Stimulated activated naive CD8-positive, alpha-beta T cell treated with anti-CD3 and anti-CD28 coated beads, Interleukin-15, Interleukin-2, amounts not matched to agents 100 U/mL and 50 U/mL, for 24 hours (primary cell): ENCODE data around the gene NKTR.

Experiments
- ATAC-seq: fragments of 150-1000 bp; cut with Tn5 transposase; one replicate; pipeline ENCODE4 v1.10.0; 2021
- DNase-seq: peaks from one replicate; pipeline ENCODE4 v3.0.0; 2021

NKTR gene

DNA sequence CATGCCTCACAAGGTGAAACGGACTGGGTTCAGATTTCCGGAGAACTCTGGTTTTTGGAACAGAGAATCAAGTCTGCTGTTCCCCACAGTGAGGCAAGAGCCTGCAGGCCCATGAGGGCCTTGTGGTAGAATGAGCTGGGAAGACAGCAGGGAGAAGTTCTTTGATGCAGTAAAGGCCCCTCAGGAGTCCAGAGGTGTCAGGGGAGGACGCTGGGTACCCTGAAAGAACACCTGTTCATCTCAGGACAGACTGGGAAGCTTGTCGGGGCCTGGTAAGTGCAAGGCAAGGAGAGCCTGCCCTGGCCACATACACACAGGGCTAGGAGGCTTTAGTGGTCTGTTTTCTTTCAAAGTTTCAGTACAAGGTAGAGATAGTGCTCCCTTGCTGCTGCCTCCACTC, 49.3 kb downstream of the NKTR start:
- no peak for DNase-seq
- no peak for ATAC-seq

DNA sequence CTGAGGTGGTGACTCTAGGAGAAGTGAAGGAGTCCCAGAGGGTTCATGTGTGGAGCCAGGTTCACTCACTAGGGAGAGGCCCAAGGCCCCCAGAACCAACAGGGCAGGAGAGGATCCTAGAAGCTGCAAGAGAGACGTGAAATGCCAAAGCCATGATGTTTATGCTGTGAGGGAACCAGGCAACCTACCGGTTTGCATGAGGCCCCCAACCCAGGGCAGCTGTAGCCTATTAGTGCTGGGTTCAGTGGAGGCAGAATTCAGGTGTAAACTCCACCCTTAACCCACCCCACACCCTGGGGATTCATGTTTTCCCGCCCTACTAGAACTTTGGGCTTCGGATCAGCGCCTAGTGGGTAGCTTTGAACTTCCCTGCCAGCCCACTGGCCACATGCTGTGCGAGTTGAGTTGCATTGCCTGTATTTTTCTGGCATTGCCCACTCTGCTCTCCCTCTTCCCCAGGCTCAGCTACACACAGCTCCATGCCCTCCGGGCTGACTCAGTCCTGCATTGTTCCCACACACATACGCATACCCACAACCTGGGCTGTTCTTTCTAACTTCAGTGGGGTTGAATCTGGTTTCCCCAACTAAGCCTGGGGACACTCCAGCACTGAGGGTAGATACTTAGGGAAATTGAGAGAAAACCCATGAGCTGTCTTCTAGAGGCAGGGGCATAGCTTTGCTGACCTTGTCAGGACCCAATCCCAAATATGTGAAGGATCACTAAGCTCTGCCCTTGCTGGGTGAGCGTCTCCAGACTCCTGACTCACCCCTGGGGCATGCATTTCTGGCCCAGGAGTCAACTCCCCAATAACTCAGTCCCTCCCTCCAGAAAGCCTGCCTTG, 51.0 kb downstream of the NKTR start:
- no peak for DNase-seq
- no peak for ATAC-seq

DNA sequence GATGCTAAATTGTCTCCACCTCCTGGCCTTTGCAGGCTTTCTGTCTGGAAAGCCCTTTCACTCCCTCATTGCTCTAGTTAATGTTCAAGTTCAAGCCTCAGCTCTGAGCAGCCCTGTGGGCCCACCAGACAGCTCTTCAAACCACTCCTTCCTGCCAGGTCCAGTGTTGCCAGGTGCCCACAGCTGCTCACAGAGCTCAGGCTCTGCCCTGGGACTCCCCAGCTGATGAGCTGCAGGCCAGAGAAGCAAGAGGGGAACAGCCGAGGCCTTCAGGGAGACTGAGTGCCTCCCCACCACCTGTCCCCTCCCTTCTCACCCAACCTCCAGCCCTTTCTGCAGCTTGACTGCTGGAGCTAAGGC, 51.7 kb downstream of the NKTR start:
- no peak for ATAC-seq
- no peak for DNase-seq

DNA sequence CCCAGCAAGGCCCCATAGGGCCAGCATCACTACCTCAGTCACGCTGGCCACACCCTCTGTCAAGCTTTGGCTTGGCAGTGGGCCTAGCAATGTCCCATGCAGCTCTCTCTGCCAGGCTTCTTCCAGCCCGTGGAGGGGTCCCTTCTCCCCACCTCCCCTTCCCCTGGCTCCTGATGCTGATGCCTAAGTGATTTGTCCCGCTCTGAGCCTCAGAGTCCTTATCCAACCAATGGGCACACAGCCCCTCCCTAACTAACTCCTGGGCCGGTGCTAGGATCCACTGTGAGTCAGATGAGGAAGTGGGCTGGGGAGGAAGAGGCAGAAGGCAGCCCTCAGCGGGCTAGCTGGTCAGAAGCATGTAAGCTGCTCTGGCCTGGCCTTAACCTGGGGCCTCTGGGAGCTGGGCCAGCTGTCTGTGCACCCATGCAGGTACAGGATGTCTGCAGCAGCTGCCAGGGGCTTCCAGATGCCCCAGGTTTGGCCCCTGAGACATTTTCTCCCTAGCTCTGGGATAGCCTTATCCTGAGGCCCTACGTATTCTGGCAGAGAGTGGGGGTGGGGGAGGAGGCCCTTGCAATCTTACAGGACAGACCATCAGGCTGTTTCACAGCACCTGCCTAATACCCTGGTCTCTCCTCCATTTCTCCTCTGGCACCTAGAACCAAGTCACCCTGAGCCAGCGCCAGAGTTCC, 52.3 kb downstream of the NKTR start:
- no peak for DNase-seq
- no peak for ATAC-seq

DNA sequence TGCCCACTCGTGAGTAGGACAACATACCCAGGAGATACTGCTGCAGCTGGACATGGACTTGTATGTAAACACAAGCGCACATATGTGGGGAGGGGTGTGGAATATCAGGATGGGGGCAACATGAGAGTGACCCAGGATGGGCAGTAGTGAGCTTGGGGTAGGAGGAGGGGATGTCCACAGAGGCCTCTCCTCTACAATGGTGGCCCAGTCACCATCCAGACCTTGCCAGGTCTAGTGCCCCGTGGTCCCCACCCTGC, 52.7 kb downstream of the NKTR start:
- DNase-seq (no peak), ATAC-seq (no peak)

DNA sequence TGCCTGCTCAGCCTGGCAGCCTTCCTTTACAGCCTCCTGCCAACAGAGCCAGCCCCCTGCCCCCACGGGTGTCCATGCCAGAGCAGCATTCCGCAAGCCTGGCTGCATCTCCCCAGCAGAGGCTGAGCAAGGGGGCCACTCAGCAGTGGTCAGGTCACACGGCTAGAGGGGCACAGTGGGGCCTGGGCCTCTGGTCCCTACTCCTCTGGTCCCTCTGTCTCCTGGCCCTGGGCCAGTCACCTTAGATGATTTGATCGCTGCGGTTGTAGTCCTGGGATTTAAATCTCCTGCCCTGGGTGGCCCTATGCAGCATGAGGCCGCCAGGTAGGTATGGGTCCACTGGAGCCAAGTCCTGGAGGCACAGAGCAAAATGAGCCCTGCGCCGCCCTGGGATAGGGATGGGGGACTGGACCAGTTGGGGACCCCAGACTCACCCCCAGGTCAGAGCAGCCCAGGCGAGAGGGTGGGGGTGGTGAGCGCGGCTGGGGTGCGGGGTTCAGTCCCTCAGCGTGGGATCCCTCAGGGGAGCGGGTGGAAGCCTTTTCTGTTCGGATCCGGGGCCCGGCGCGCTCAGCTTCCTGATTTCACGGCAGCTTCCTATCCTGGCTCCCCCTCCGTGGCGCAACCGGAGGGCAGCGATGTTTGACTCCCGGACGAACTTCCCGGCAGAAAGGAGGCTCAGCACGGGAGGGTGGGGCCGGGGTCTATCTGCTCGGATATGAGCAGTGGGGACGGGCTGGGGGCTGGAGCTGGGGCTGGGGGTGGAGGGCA, 53.3 kb downstream of the NKTR start, which contains the start of gene ZBTB47:
Gene ZBTB47 (plus strand): TSS at position 138 of the 771 bp plus-strand sequence. CDS start 4,659 bp downstream, outside the sequence.
- ATAC-seq (no peak), DNase-seq (no peak)

DNA sequence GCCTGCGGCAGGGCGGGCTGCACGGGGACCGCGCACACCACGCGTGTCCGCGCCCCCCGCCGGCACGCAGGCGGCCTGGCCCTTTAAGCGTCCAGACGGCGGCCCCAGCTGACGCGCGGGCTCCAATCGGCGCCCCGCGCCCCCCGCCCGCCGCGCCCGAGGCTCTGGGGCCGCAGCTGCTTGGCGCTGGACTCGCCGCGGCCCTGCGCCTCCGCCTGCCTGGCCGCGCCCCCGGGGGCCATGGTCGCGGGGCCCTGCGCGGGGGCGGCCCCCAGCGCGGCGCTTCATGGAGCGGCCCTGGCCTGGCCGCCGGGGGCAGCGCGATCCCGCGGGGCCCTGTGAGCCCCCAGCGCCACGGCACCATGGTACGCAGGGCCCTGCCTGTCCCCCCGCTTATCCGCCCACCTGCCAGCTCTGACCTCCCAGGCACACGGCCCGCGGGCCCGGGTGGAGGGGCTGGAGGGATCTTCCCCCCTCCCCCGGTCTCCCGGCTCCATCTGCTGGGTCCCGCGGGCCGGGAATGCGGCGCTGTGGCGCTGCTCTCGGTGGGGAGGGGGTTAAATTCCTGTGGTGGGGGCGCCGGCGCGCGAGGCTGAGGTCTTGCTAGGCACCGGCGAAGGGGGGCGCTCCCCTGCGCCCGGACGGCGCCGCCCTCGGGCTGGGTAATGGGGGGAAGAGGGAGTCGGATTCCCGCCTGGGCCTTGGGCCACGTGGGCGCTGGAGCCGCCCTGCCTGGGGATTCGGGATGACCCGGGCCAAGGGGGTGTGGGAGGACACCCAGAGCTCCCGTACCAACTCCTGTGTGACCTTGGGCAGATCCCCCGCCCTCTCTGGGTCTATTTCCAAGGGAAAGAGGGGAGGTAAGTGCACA, 54.1 kb downstream of the NKTR start:
- DNase-seq (no peak), ATAC-seq (peak; percentile 14)

DNA sequence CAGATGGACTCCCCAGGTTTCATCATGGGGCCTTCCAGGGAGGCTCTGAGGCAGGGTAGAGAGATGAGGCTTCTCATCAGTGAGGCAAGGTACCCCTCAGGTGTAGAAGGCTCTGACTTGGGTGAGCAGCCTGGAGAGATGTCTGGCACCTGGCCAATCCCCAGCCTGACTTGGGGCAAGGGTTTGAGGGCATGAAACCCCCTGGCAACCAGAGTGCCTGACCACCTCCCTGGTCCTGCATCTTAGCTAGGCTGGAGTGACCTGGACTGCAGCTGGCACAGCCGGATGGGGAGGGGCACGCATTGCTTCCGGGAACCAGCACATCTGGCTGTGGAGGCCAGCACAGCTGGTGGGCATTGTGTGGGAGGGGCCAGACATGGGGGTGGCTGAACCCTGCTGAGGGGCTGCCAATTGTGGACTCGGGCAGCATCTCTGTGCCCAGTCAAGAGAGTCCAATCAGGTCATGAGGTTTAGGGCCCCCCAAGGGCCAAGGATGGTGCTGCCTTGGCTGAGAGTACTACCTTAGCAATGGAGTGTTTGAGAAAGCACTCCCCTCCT, 54.9 kb downstream of the NKTR start:
- no peak for ATAC-seq
- DNase-seq = no peak

DNA sequence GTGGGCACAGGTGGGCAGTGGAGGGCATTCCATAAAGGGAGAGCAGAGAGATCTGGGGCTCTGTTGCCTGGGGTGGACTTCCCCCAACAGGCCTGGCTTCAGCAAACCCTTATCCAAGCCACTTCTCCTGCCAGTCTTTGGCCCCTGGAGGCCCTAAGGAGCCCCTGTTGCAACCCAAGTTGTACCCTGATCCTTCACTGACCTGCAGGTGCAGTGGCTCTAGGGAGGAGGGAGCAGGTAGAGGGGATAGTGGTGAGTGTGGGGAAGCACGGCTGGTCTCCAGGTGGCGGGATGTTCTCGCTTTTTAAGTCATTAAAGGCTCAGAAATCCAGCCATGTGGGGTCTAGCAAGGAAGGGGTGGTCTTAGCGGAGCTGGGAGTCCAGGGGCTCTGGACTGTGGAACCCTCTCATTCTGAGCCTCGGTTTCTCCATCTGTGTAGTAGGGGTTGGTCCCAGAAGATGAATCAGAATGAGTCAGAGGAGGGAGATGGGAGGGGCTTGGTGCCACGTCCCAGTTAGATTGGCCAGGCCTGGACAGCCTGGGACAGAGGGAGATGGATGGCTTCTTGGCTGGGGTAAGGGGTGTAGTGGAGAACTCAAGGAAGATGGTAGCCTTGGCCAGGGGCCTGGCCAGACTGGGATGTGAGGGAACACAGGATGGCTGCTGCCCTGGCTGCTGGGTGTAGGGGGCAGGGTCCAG, 55.6 kb downstream of the NKTR start:
- DNase-seq = no peak
- ATAC-seq = no peak

DNA sequence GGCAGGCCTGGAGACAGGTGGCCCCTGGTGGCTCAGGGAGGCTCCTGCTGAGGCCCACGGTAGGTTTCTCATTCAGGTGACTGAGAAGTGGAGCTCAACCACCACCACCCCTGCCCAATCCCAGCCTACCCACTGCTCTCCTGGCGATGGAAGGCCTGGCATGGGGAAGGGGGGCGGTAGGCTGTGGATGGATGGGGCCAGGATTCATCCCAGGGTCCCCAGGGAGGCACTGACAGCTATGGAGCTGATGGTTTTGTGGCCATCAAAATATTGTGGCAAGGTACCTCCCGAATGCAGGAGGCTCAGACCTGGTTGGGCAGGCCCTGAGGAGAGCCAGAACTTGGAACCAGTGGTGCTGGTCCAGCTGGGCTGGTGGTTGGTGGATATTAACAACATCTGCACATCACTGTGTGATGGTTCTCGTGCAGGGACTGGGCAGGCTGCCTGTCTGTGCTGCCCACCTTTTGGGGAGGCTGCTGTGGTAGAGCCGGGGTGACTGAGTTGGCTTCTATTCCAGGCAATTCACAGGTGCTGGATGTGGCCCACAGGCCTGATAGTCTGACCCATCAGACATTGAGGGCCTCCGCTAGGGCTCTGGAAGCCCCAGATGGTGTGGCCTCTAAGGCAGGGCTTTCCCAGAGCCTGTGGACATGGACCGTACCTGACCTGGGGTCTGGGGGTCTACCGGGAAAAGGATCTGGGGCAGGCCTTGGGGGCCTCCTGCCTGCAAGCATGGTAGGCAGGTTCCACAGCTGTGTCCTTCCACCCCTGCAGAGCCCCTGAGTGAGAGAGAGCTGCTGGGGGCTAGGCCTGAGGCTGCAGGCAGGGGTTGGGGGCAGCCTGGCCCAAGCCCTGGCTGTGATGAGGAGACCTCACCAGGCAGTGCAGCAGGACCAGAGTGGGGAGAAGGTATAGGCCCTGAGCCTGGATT, 56.5 kb downstream of the NKTR start:
- no peak for ATAC-seq
- DNase-seq = no peak

DNA sequence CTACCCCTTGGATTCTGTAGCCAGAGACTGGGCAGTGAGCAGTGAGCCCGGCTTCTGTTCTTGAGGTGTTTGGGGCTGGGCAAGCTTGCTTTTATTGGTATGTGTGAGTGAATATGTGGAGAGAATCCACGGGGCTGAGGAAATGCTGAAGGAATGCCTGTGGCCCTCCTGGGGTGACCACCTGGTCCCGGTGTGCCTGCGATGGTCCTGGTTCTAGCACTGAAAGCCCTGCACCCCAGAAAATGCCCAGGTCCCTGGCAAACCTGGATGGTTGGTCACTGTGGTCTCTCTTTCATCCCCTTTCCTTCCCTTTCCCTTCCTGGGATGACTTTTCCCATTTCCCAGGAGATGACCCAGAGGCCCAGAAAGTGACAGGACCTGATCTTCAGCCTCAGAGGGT, 57.2 kb downstream of the NKTR start:
- no peak for ATAC-seq
- DNase-seq = no peak

DNA sequence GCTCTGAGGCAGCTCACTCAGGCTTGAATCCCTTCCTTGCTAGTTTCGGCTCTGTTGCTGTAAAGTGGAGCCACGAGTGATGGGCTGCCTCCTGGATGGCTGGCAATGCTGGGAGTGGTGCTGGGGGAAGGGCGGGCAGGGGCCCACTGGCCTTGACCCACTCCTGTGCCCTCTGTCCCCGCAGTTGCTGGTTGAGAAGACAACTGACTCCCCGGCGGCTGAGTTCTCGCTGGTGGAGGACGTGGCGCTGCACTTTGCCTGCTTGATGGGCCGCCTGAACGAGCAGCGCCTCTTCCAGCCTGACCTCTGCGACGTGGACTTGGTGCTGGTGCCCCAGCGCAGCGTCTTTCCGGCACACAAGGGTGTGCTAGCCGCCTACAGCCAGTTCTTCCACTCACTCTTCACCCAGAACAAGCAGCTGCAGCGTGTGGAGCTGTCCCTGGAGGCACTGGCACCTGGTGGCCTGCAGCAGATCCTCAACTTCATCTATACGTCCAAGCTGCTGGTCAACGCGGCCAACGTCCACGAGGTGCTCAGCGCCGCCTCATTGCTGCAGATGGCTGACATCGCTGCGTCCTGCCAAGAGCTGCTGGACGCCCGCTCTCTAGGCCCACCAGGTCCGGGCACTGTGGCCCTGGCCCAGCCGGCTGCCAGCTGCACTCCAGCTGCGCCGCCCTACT, 57.7 kb downstream of the NKTR start:
- no peak for ATAC-seq
- DNase-seq = no peak

DNA sequence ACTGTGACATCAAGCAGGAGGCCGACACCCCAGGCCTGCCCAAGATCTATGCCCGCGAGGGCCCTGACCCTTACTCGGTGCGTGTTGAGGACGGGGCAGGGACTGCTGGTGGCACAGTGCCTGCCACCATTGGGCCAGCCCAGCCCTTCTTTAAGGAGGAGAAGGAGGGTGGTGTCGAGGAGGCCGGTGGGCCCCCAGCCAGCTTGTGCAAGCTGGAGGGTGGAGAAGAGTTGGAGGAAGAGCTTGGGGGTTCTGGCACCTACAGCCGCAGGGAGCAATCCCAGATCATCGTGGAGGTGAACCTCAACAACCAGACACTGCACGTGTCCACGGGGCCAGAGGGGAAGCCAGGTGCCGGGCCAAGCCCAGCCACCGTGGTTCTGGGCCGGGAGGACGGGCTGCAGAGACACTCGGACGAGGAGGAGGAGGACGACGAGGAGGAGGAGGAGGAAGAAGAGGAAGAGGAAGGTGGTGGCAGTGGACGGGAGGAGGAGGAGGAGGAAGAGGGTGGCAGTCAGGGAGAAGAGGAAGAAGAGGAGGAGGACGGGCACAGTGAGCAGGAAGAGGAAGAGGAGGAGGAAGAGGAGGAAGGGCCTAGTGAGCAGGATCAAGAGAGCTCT, 58.4 kb downstream of the NKTR start:
- ATAC-seq (no peak), DNase-seq (no peak)

DNA sequence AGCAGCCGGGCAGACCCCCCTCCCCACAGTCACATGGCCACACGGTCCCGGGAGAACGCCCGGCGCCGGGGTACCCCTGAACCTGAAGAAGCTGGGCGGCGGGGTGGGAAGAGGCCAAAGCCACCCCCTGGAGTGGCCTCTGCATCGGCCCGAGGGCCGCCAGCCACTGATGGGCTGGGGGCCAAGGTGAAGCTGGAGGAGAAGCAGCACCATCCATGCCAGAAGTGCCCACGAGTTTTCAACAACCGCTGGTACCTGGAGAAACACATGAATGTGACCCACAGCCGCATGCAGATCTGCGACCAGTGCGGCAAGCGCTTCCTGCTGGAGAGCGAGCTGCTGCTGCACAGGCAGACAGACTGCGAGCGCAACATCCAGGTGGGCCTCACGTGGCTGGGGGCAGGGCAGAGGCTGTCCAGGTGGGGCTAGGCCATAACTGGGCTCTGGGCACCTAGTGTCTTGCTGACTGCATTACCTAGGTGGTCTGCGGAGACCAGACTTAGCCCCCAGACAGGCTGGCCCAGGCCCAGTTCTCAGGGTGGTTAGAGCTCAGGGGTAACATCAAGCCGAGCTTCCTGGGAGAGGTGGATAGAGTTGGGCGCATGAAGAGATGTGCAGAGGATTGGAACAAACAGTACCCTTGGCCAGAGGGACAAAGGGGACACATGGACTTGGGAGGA, 59.1 kb downstream of the NKTR start:
- ATAC-seq = no peak

DNA sequence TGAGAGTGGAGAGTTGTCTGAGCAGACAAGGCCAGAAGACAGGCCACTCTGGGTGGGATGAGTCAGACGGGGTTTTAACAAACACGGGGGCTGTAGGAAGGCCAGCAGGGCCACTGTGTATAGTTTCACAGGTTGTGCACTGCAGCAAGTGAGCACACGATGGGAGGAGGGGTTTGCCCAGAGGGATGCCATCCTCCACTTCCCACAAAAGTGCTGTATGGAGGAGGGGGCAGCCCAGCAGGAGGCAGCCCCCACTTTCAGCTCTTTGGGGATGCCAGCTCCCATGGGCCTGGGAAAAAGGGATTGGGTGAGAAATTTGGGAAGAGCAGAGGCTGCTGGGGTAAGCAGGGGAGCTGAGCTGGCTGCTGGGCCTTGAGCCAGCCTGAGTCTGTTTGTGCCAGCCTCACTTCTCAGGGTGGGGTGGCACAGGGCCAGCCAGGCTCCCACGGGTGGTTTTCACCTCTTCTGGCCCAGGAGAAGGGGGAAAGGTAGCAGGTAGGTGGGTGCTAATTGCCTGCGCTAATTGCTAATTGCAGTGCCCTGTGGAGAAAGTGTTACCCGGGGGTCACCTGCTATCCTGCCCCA, 59.7 kb downstream of the NKTR start:
- DNase-seq (no peak), ATAC-seq (no peak)

More for the DNA sequence above, 59.1 kb downstream of the NKTR start:
- DNase-seq = no peak

DNA sequence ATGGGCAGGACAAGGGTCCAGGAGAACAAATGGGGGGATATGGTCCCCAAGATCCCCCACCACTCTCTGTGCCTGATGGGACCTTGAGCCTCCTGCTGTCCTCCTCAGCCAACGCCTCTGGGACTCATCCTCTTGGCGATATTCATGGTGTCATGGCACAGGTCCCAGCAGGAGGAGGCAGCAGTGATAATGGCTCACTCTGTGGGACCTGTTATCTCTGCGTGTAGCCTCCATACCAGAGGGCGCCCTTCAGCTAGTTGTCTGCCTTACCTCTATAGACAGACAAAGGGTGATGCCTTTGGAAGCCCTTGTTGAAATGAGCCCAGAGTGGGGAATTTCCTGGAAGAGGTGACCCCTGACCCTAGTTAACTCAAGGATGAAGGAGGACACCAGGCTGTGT, 60.4 kb downstream of the NKTR start:
- no peak for DNase-seq
- no peak for ATAC-seq

DNA sequence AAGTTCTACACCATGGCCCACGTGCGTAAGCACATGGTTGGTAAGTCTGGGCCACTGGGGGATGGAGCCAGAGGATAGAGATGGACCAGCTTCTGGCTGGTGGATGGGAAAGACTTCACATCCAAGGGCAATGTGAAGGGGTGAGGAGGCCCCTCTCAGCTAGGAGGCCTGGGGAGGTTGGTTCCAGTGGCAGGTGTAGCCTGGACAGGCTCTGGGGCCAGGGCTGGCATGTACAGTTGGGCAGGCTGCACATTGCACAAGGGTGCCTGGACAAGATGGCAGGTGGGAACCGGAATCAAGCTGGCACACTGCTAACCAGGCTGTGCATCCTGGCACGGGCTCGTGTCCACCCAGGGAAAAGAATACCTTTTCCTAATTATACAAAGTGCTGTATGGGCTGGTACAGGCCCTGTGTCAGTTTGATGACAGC, 61.1 kb downstream of the NKTR start:
- DNase-seq (no peak), ATAC-seq (no peak)
